Uterus (tissue), 2 donors: ENCODE data around the gene ARMH1.

Source experiments
- POLR2A ChIP-seq, 2 donors: fragments of 450-650 bp; IDR thresholded peaks; one replicate each; pipeline ENCODE4 v1.6.1; 2016; ENCODE audit warnings: antibody characterized with exemption in 2 of 2, mild to moderate bottlenecking in 1 of 2, moderate library complexity in 1 of 2
- TF ChIP-seq, protein P1 (sequence below), 4 experiments: fragments of 200-600 bp in 2 of 4; fragments of 450-650 bp in 2 of 4; sonication (generic) in 2 of 4; IDR thresholded peaks; one replicate each; pipeline ENCODE4 v1.5.1; 2016 to 2019; ENCODE audit warnings: antibody characterized with exemption in 4 of 4, mild to moderate bottlenecking in 2 of 4, moderate library complexity in 1 of 4

DNA sequence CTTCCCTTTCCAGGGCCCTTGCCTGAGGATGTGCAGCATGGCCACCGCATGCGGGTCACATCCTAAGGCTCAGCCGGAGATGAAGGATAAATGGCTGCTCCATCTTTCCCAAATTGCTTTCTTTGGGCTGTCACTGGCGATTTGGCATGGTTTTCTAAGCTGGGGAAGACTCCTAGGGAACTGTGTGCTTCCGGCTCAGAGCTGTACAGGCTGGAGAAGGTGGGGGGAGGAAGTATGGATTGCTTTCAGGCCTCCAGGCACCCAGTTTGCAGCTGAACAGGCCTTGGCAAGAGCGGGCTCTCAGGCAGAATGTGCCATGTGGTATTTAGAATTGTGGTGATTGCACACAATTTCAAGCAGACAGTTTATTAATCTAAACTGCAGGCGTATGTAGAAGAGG lies 49.2 kb upstream of the ARMH1 start:
- TF ChIP-seq POLR2A (IDR thresholded peaks at IDR 0.05): no peak
- TF ChIP-seq, protein P1, sequence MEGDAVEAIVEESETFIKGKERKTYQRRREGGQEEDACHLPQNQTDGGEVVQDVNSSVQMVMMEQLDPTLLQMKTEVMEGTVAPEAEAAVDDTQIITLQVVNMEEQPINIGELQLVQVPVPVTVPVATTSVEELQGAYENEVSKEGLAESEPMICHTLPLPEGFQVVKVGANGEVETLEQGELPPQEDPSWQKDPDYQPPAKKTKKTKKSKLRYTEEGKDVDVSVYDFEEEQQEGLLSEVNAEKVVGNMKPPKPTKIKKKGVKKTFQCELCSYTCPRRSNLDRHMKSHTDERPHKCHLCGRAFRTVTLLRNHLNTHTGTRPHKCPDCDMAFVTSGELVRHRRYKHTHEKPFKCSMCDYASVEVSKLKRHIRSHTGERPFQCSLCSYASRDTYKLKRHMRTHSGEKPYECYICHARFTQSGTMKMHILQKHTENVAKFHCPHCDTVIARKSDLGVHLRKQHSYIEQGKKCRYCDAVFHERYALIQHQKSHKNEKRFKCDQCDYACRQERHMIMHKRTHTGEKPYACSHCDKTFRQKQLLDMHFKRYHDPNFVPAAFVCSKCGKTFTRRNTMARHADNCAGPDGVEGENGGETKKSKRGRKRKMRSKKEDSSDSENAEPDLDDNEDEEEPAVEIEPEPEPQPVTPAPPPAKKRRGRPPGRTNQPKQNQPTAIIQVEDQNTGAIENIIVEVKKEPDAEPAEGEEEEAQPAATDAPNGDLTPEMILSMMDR (IDR thresholded peaks at IDR 0.05): no peak
